Skin of body (tissue), 2 donors: ENCODE measurements around the gene LAPTM5. TPM values are rescaled to one million over a fixed set of nuclear protein-coding genes. Genes with fewer than 3 reads are reported as not detected.
"Not testable (repeated sequence)": the region's sequence is repeated elsewhere in the genome, so short reads cannot be mapped to it uniquely, and the experiment has no call there.

Source experiments
- DNase-seq: peaks from one replicate; lab custom pipeline; 2025; lab: John Stamatoyannopoulos, UW
- total RNA-seq: library from RNA; depleted of rRNA; stranded (reverse); fragments of >200 nt; gene quantifications from one replicate; pipeline ENCODE4 v1.2.3, GENCODE V29; 2014

LAPTM5 gene
- 16.8 TPM for total RNA-seq

DNA sequence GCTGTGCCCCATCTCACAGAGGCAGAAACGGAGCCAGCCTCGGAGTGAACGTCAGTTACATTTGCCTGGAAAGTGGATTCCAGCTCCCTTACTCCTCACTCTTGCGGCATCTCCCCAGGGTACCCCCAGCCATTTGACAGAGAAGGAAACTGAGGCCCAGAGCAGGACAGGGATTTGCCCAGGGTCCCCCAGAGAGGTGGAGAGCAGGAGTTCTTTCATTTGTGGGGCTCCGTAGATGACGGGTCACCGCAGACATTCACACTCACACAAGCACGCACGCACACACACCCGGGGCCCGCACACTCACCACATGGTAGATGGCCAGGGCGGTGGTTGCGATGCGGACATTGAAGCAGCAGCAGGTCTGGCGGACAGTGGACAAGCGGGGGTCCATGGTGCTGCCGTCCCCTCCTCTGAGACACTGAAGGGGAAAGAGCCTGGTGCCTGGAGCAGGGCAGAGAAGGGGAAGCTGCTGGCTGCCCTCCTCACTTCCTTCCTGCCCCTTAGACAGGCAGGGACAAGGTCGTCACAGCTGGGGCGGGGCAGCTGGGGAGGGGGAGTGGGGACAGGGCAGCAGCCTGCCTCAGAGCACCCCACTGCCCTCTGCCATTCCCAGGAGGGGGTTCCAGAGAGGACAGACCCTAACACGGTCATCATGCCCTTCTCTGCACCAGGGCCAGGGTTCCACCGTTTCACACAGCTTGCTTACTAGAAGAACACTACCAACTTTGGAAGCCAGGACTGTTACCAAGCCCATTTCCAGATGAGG is at the start of gene LAPTM5:
LAPTM5 (minus strand) TSS at position 423 of the 769 bp plus-strand sequence; CDS start at position 394, 29 bp downstream.
- DNase-seq = no peak

DNA sequence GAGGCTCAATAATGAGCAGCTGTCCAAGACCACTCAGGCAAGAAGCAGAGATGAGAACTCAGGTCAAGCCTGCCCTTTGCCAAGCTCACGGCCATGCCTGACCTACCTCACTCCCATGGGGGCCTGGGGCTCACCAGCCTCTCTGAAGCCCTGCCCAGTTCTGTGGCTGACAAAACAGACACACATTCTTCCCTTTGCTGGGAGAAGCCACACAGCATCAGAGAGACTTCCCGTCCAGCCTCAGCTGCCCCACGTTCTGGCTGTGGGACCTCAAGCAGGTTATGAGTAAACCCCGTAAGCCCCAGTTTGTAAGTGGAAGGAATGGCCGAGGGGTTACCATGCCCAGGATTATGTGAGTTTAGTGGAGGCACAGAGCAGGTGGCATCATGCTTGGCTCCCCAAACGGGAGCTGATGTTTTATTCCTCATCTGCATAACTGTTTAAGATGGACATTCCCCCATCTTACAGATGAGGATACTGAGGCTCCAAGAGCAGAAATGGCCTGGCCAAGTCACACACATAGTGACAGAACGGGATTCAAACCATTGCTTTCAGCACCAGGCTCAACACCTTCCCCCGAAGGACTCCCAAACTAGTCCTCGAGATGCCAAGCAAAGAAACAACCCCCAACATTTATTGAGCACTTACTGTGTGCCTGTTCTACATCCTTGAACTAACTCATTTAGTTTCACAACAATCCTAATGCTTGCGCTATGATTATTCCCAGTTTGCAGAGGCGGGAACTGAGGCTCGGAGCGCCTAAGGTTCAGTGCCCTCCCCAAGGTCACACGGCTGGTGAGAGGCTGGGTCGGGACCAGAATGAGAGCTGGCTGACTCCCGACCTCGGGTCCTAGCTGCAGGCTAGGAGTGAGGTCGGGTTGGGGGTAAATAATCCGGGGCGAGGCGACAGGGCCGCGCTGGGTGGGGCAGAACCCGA is 49.1 kb upstream of the LAPTM5 start:
- no peak for DNase-seq

DNA sequence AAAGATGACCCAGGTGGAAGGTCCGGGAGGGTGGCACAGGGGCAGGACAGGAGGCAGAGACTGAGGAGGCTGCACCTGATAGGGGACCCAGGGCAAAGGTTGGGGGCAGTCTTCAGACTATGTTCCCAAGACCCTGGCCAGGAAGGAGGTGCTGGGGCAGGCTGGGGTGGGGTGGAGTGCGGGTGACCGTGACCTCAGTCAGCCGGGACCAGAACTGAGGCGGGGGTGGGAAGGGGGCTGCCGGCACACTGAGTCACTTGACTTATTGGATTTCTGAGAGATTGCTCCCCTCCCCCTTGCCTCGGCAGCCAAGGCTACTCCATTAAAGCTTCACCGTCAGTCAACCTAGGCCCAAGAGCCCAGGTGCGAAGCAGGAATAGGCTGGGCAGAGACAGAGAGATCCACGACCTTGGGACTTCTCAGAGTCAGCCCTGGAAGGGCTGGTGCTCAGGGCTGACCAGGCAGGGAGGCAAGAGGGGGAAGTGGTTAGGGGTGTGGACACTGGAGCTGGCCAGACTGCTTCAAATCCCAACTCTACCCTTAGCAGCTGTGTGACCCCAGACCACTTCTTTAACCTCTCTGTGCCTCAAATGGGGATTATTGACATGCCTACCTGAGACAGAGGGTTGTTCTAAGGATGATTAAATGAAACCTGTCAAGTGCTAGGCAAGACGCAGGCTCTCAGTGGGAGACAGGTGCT is 47.9 kb upstream of the LAPTM5 start:
- DNase-seq = no peak

DNA sequence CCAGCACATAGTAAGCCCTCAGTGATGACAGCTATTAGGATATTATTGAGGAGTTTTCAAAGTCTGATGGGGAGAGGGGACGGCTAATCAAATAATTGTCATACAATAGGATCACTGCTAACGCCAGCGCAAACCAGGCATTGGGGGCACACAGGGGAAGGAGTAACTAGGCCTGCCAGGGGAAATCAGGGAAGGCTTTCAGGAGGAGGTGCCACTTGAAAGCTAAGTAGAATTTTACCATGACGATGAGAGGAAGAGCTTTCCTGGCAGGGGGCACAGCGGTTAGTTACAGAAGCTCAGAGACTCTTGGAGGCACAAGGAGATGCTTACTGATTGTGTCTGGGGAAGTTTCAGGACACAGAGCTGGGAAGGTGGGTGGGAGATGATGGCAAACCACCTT is 47.2 kb upstream of the LAPTM5 start:
- no peak for DNase-seq

- DNase-seq = no peak
Observed at GRCh38 chr1:30804352-30804751, 46.8 kb upstream of the LAPTM5 start.

- no peak for DNase-seq
Observed at GRCh38 chr1:30803562-30803961, 46.0 kb upstream of the LAPTM5 start.

DNA sequence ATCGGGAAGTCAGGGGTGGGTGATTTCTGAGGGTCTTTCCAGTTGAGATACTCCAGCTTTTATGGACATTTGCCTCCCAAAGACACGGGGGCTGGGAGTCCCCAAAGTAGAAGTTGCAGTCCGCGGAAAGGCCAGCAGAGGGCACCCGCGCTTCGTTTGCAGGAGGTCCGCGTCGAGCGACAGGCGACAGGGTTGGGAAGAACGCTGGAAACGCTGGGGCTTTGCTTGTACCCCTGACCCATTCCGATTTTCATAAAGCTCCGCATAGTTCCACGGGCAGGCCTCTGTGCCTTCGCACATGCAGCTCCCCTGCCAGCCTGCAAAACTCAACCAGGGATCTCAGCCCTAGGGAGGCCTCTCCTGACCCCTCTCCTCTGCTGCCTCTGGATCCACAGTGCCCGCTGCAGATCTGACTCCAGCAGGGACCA is 44.2 kb upstream of the LAPTM5 start:
- peak; percentile 36 for DNase-seq

- DNase-seq = no peak
Observed at GRCh38 chr1:30799233-30799511, 41.6 kb upstream of the LAPTM5 start.

DNA sequence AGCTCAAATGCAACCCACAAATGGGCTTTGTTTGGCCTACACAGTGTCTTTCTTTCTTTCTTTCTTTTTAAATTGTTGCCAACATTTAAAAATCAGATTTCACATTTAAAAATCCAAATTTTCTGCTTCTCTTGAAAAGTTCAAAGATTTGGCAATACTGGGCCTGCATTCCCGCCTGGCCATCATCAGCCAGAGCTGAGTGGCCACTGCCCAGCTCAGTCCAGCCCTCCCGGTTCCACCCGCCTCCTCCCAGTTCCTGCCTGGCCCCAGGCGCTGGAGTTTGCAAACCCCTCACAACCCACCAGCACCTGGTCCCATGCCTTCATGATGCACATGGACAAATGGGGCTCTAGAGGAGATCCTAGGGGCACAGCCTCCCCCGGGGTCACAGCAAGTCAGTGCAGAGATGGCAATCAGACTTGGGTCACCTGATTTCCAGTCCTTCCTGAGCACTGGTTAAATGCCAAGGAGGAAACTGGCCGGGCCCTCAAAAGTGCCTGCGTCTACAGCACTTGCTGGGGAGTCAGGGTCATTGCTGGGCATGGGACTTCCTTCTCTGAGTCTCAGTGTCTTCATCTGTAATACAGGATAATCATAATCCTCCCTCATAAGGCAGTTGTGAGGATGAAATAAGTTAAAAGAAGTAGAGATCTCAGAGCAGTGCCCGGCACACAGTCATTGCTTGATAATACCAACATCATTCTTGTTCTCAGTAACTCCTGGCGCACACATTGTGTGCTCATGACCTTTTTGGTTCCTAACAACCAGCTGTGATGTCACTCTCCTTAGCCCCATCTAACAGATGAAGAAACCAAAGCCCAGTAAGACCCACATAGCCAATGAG is 41.0 kb upstream of the LAPTM5 start:
- DNase-seq = no peak

DNA sequence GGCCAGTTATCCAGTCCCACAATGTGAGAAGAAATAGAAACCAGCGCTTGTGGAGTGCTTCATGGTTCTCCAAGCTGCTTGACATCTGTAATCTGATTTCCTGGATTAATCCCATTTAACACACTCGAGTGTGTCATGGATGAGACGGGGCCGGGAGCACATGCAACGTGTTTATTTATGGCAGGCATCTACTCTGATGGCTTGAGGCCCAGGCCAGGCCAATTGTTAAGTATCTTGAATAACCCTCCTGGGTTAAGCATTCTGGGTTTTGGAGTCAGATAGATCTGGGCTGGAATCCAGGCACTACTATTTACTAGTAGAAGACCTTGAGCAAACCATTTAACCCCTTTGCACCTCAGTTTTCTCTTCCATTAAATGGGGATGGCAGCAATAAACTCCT is 37.5 kb upstream of the LAPTM5 start:
- DNase-seq = no peak

- no peak for DNase-seq
Observed at GRCh38 chr1:30794260-30794659, 36.7 kb upstream of the LAPTM5 start.

- DNase-seq = no peak
Observed at GRCh38 chr1:30793209-30793608, 35.6 kb upstream of the LAPTM5 start.

GRCh38 chr1:30791868-30792267 is 34.3 kb upstream of the LAPTM5 start:
- DNase-seq = no peak

- DNase-seq = no peak
Observed at GRCh38 chr1:30790850-30791778, 33.5 kb upstream of the LAPTM5 start.

- not testable (repeated sequence) for DNase-seq
Observed at GRCh38 chr1:30790256-30790525, 32.6 kb upstream of the LAPTM5 start.

- no peak for DNase-seq
Observed at GRCh38 chr1:30789388-30790255, 32.0 kb upstream of the LAPTM5 start.

DNA sequence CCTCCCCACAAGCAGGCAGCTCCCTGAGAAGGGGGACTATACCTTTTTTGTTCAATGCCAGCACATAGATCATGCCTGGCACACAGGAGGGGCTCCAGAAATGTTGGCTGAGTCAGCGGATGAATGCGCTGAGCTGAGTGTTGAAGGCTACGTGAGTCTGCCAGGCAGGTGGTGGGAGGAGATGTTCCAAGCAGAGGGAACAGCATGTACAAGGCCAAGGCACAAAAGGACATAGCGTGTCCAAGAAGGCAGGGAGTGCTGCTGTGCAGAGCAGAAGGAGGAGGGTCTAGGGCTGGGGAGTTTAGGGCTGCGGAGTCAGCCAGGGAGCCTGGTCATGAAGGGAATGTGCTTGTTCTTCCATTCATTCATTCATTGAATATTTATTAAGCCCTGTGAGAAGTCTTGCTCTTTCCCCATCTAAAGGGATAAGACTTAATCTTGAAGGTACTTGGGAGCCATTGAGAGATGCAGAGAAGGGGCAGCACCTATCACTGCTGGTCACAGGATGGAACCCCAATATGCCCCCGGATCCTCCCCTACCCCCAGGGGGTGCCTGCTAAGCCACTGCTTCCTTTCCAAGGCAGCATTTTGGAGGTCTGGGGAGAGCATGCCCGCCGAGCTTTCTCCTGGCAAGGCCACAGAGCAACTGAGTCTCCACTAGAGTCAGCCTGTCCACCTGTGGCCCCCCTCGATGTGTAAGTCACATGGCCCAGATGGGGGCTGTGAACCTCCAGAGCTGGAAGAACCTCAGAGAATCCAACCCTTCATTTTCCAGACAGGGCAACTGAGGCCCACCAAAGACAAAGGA is 31.2 kb upstream of the LAPTM5 start:
- no peak for DNase-seq

DNA sequence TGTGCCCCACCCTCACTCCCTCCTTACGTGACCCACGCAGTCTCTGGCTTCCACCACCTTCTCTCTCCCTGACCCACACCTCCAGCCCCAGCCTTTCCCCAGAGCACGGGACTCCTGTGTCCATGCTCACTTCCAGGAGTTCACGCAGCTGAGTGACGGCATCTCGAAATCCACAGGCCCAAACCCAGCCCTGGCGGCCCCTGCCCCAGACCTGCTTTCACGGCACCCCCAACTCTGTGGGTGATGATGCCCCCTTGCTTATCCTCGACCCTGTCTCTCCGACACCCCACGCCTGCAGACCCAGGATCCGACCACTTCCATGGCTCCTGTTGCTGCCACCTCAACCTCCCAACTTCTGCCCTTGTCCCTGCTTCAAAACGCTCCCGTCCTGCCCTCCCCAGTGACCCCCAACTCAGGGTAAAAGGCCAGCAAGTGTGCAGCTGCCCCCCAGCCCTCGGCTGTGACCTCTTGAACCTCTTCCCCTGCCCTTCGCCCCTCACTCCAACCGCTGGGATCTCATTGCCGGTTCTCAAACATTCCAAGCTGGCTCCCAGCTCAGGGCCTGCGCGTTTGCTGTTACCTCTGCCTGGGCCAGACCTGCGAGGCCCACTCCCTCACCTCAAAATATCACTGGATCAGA is 30.4 kb upstream of the LAPTM5 start:
- no peak for DNase-seq
